Adrenal gland (tissue), 5 donors: ENCODE data around the gene ERBB2.

Experiments
- POLR2A ChIP-seq, 2 donors: fragments of 450-650 bp; IDR thresholded peaks; one replicate each; pipeline ENCODE4 v1.6.1; 2017; ENCODE audit warnings: antibody characterized with exemption in 2 of 2, mild to moderate bottlenecking in 2 of 2, moderate library complexity in 1 of 2
- TF ChIP-seq, protein P1 (sequence below), 6 experiments: fragments of 450-650 bp in 4 of 6; fragments of 200-600 bp in 2 of 6; sonication (generic) in 1 of 6; IDR thresholded peaks; 1 replicate in 5 of 6; 2 replicates in 1 of 6; pipeline versions ENCODE4 v1.5.1 to v1.8.0; 2016 to 2021; ENCODE audit warnings: antibody characterized with exemption in 6 of 6, mild to moderate bottlenecking in 2 of 6, moderate library complexity in 1 of 6
- donor health status: DM: no; HTN: no; CAD: no.

DNA sequence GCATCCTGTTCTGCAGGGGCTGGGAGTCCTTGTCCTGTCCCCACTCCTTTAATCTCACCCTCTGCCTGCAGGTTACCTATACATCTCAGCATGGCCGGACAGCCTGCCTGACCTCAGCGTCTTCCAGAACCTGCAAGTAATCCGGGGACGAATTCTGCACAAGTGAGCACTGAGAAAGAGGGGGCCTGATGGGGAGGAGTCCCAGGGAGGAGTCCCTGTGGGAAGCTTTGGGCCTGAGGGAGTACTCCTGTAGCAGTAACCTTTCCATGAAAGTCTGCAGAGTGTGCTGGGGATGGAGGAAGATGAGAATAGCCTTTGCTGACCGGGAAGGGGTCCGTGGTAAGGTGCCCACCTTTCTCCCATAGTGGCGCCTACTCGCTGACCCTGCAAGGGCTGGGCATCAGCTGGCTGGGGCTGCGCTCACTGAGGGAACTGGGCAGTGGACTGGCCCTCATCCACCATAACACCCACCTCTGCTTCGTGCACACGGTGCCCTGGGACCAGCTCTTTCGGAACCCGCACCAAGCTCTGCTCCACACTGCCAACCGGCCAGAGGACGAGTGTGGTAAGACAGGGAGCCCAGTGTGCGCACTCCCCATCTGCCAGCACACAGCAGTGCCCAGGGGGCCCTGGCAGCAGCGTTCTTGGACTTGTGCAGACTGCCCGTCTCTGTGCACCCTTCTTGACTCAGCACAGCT lies 15.7 kb downstream of the ERBB2 start:
- TF ChIP-seq, protein P1, sequence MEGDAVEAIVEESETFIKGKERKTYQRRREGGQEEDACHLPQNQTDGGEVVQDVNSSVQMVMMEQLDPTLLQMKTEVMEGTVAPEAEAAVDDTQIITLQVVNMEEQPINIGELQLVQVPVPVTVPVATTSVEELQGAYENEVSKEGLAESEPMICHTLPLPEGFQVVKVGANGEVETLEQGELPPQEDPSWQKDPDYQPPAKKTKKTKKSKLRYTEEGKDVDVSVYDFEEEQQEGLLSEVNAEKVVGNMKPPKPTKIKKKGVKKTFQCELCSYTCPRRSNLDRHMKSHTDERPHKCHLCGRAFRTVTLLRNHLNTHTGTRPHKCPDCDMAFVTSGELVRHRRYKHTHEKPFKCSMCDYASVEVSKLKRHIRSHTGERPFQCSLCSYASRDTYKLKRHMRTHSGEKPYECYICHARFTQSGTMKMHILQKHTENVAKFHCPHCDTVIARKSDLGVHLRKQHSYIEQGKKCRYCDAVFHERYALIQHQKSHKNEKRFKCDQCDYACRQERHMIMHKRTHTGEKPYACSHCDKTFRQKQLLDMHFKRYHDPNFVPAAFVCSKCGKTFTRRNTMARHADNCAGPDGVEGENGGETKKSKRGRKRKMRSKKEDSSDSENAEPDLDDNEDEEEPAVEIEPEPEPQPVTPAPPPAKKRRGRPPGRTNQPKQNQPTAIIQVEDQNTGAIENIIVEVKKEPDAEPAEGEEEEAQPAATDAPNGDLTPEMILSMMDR (IDR thresholded peaks at IDR 0.05), result no peak
- TF ChIP-seq POLR2A (IDR thresholded peaks at IDR 0.05), result no peak
